HepG2 (cell line): ENCODE measurements around the gene CTCF. TPM values are rescaled to one million over a fixed set of nuclear protein-coding genes. Genes with fewer than 3 reads are reported as not detected.

Source experiments
- ARID5B ChIP-seq: IDR thresholded peaks from 2 replicates; pipeline ENCODE4 v1.4.0; 2020; ENCODE audit warnings: mild to moderate bottlenecking, missing genetic modification reagents
- FLYWCH1 ChIP-seq: sonication (generic); formaldehyde crosslinking; IDR thresholded peaks from 2 replicates; pipeline ENCODE4 v1.8.1; 2023; ENCODE audit warnings: mild to moderate bottlenecking, missing genetic modification reagents
- GTF2F1 ChIP-seq: fragments of 150-350 bp; IDR thresholded peaks from 2 replicates; pipeline ENCODE4 v1.6.1; 2014; ENCODE audit warnings: low read length
- HNF4G ChIP-seq, 2 experiments: sonication (generic) in 1 of 2; formaldehyde crosslinking in 1 of 2; IDR thresholded peaks; 2 replicates each; pipeline versions ENCODE4 v1.4.0 to v1.6.1; 2011 to 2020; ENCODE audit warnings: borderline replicate concordance in 2 of 2, low read depth in 2 of 2, mild to moderate bottlenecking in 2 of 2, low read length in 1 of 2, missing genetic modification reagents in 1 of 2, moderate library complexity in 1 of 2
- MTERF4 ChIP-seq: sonication (generic); formaldehyde crosslinking; IDR thresholded peaks from 2 replicates; pipeline ENCODE4 v1.8.0; 2023; ENCODE audit warnings: mild to moderate bottlenecking, missing genetic modification reagents
- MXI1 ChIP-seq: IDR thresholded peaks from 3 replicates; pipeline ENCODE4 v1.6.1; 2012; ENCODE audit warnings: low read depth, low read length, inconsistent platforms, borderline replicate concordance
- NR2F6 ChIP-seq, 2 experiments: IDR thresholded peaks; 2 replicates each; pipeline ENCODE4 v1.6.1; 2016; ENCODE audit warnings: antibody characterized with exemption in 1 of 2, mild to moderate bottlenecking in 1 of 2
- PRDM10 ChIP-seq: sonication (generic); formaldehyde crosslinking; IDR thresholded peaks from 2 replicates; pipeline ENCODE4 v1.4.0; 2020; ENCODE audit warnings: low read depth, missing genetic modification reagents
- SIX1 ChIP-seq: sonication (generic); formaldehyde crosslinking; IDR thresholded peaks from 2 replicates; pipeline ENCODE4 v1.4.0; 2020; ENCODE audit warnings: missing genetic modification reagents, borderline replicate concordance
- SNRNP70 ChIP-seq: fragments of 200-400 bp; formaldehyde crosslinking; IDR thresholded peaks from 2 replicates; pipeline ENCODE4 v1.6.1; 2017; ENCODE audit warnings: mild to moderate bottlenecking, low read depth, low read length, moderate library complexity
- SP1 ChIP-seq, 2 experiments: fragments of 450-650 bp in 1 of 2; sonication (generic) in 1 of 2; formaldehyde crosslinking in 1 of 2; IDR thresholded peaks; 2 replicates each; pipeline versions ENCODE4 v1.4.0 to v1.6.1; 2016 to 2020; ENCODE audit warnings: missing genetic modification reagents in 1 of 2
- TFE3 ChIP-seq: IDR thresholded peaks from 2 replicates; pipeline ENCODE4 v1.6.1; 2016
- U2AF1 ChIP-seq: fragments of 200-400 bp; formaldehyde crosslinking; optimal IDR thresholded peaks from 2 replicates; pipeline ENCODE3; 2017; ENCODE audit warnings: mild to moderate bottlenecking, low read depth, low read length
- ZNF234 ChIP-seq: sonication (generic); formaldehyde crosslinking; conservative IDR thresholded peaks from 2 replicates; pipeline ENCODE4 v1.5.1; 2020; ENCODE audit warnings: mild to moderate bottlenecking, missing genetic modification reagents
- ZNF24 ChIP-seq: fragments of 450-650 bp; IDR thresholded peaks from 2 replicates; pipeline ENCODE4 v1.6.1; 2017; ENCODE audit warnings: antibody characterized with exemption, mild to moderate bottlenecking
- ZNF329 ChIP-seq: sonication (generic); formaldehyde crosslinking; IDR thresholded peaks from 2 replicates; pipeline ENCODE4 v1.9.0; 2021; ENCODE audit warnings: low read depth, mild to moderate bottlenecking, missing genetic modification reagents
- ZNF678 ChIP-seq: sonication (generic); formaldehyde crosslinking; IDR thresholded peaks from 2 replicates; pipeline ENCODE4 v1.4.0; 2020; ENCODE audit warnings: mild to moderate bottlenecking, missing genetic modification reagents
- ZNF841 ChIP-seq: sonication (generic); formaldehyde crosslinking; IDR thresholded peaks from 2 replicates; pipeline ENCODE4 v1.8.1; 2023; ENCODE audit warnings: missing genetic modification reagents, borderline replicate concordance
- polyA plus RNA-seq, 8 experiments: library from polyadenylated mRNA; depleted of rRNA in 3 of 8; stranded (reverse) in 7 of 8; unstranded in 1 of 8; fragments of >200 nt; fragmentation: Illumina TruSeq in 4 of 8; extraction: Trizol in 4 of 8; gene quantifications; 2 replicates each; pipeline versions ENCODE4 v1.2.1 to v1.2.3, GENCODE V29; 2011 to 2016; ENCODE audit warnings: low read depth in 4 of 8, missing spikeins in 1 of 8, mixed read lengths in 1 of 8; ENCODE audit not compliant: insufficient read depth in 1 of 8
- total RNA-seq, 5 experiments: library from RNA; depleted of rRNA; stranded (reverse); fragments of >200 nt; fragmentation: Illumina TruSeq; extraction: Trizol; gene quantifications; 2 replicates each; pipeline ENCODE4 v1.2.3, GENCODE V29; 2016; ENCODE audit warnings: low read depth in 1 of 5

Gene CTCF
- total and polyA plus RNA-seq, 2 of the 13 experiments (the other 11 are each of a cell fraction or from before 2014, with no cell fraction given) = 19.5 to 37.5 TPM

GRCh38 chr16:67667817-67668494, 105.6 kb downstream of the CTCF start (continued):
- no peak for TF ChIP-seq GTF2F1
- TF ChIP-seq ZNF841 (CRISPR knock-in tag) = no peak
- no peak for TF ChIP-seq SNRNP70
- no peak for TF ChIP-seq ZNF24
- TF ChIP-seq SIX1 (CRISPR knock-in tag) = no peak
- TF ChIP-seq PRDM10 (CRISPR knock-in tag) = peak; percentile 95
- no peak; the same call in 1 of the 2 replicates for TF ChIP-seq ZNF329 (CRISPR knock-in tag)
- peak; percentile 95; the same call in 2 of the 3 replicates for TF ChIP-seq MXI1
- TF ChIP-seq ZNF678 (CRISPR knock-in tag) = peak; percentile 83; the same call in 1 of the 2 replicates
- TF ChIP-seq ZNF234 = 0 out of 2 replicates have a peak, but pooled peaks have one; percentile 4
- TF ChIP-seq SP1 (IDR thresholded peaks at IDR 0.05) = no peak
- peak; percentile 49; the same call in 1 of the 2 replicates for TF ChIP-seq SP1 (CRISPR knock-in tag; IDR thresholded peaks at IDR 0.05)
- TF ChIP-seq FLYWCH1 = no peak
- peak; percentile 57 for TF ChIP-seq ARID5B (CRISPR knock-in tag)
- peak; percentile 84 for TF ChIP-seq U2AF1
- TF ChIP-seq HNF4G (IDR thresholded peaks at IDR 0.05; ENCODE audit: borderline replicate concordance, low read depth, low read length) = no peak
- TF ChIP-seq HNF4G (CRISPR knock-in tag; IDR thresholded peaks at IDR 0.05; ENCODE audit: borderline replicate concordance, low read depth) = no peak; the same call in none of the 2 replicates
- peak; percentile 17; the same call in 1 of the 2 replicates for TF ChIP-seq MTERF4
- peak; percentile 61; the same call in 1 of the 2 replicates for TF ChIP-seq TFE3 (CRISPR knock-in tag)
- TF ChIP-seq NR2F6 (IDR thresholded peaks at IDR 0.05) = no peak
- peak; percentile 35; the same call in 1 of the 2 replicates for TF ChIP-seq NR2F6 (CRISPR knock-in tag; IDR thresholded peaks at IDR 0.05)
